Fibroblast of skin of back (primary cell): ENCODE measurements around the gene XPNPEP1.
A peak's percentile ranks its signal among the peaks of the same experiment; 100 is the strongest.

Experiments used
- DNase-seq: peaks from one replicate; pipeline ENCODE4 v3.0.0-alpha.2; 2013

The XPNPEP1 gene

GRCh38 chr10:109947111-109947920 lies 24.0 kb upstream of the XPNPEP1 start:
- DNase-seq = no peak

- no peak for DNase-seq
These were observed 23.4 kb upstream of the XPNPEP1 start for GRCh38 chr10:109946680-109947079.

GRCh38 chr10:109945473-109946177 lies 22.3 kb upstream of the XPNPEP1 start:
- no peak for DNase-seq

GRCh38 chr10:109944613-109945012 lies 21.3 kb upstream of the XPNPEP1 start:
- DNase-seq = no peak

GRCh38 chr10:109941236-109941862 lies 18.0 kb upstream of the XPNPEP1 start:
- DNase-seq = no peak

GRCh38 chr10:109940553-109940952 lies 17.2 kb upstream of the XPNPEP1 start:
- no peak for DNase-seq

- no peak for DNase-seq
These were observed 16.8 kb upstream of the XPNPEP1 start for GRCh38 chr10:109940117-109940516.

- DNase-seq = peak; percentile 41
These were observed 16.1 kb upstream of the XPNPEP1 start for GRCh38 chr10:109939315-109939961.

GRCh38 chr10:109937460-109938065 lies 14.3 kb upstream of the XPNPEP1 start:
- no peak for DNase-seq

GRCh38 chr10:109934958-109935793 lies 11.9 kb upstream of the XPNPEP1 start:
- peak; percentile 40 for DNase-seq

- no peak for DNase-seq
These were observed 10.8 kb upstream of the XPNPEP1 start for GRCh38 chr10:109933984-109934565.

GRCh38 chr10:109932968-109933367 lies 9.7 kb upstream of the XPNPEP1 start:
- DNase-seq = no peak

- peak; percentile 16 for DNase-seq
These were observed 9.1 kb upstream of the XPNPEP1 start for GRCh38 chr10:109932391-109932790.

GRCh38 chr10:109931163-109931562 lies 7.9 kb upstream of the XPNPEP1 start:
- DNase-seq = no peak

- peak; percentile 19 for DNase-seq
These were observed 6.3 kb upstream of the XPNPEP1 start for GRCh38 chr10:109929501-109930219.

- no peak for DNase-seq
These were observed 5.2 kb upstream of the XPNPEP1 start for GRCh38 chr10:109928475-109928891.

GRCh38 chr10:109926825-109927224 lies 3.5 kb upstream of the XPNPEP1 start:
- no peak for DNase-seq

GRCh38 chr10:109926061-109926745 lies 2.9 kb upstream of the XPNPEP1 start:
- no peak for DNase-seq

- DNase-seq = no peak
These were observed 1.8 kb upstream of the XPNPEP1 start for GRCh38 chr10:109924967-109925620.
